DND-41 (cell line): ENCODE results near the gene CABP4.

ENCODE experiments used
- ATAC-seq: fragments of 200-7000 bp; cut with Tn5 transposase; 3 replicates; pipeline ENCODE4 v1.9.1; 2021; ENCODE audit warnings: low read depth; ENCODE audit not compliant: insufficient read depth
- DNase-seq: peaks from one replicate; pipeline ENCODE4 v3.0.0-alpha.2; 2020
- H2AFZ ChIP-seq: 2 replicates; pipeline ENCODE4 v1.6.0; 2012; ENCODE audit warnings: low read depth, low read length
- H3K27ac ChIP-seq: 2 replicates; pipeline ENCODE4 v1.5.1; 2012; ENCODE audit warnings: low read length, inconsistent platforms
- H3K27me3 ChIP-seq: fragments of 200-600 bp; sonication (generic); 2 replicates; pipeline ENCODE4 v1.6.0; 2012; ENCODE audit warnings: low read length, mild to moderate bottlenecking, inconsistent platforms; ENCODE audit not compliant: insufficient read depth, poor library complexity
- H3K36me3 ChIP-seq: 2 replicates; pipeline ENCODE4 v1.5.1; 2012; ENCODE audit warnings: low read length, inconsistent platforms; ENCODE audit not compliant: insufficient read depth
- H3K4me1 ChIP-seq: 2 replicates; pipeline ENCODE4 v1.5.1; 2012; ENCODE audit warnings: mild to moderate bottlenecking, low read length; ENCODE audit not compliant: insufficient read depth
- H3K4me2 ChIP-seq: 2 replicates; pipeline ENCODE4 v1.6.0; 2012; ENCODE audit warnings: mild to moderate bottlenecking, moderate library complexity, low read length, inconsistent platforms; ENCODE audit not compliant: insufficient read depth
- H3K4me3 ChIP-seq, 2 experiments: fragments of 200-600 bp in 1 of 2; shearing (Covaris generic) in 1 of 2; 2 replicates each; pipeline ENCODE4 v1.5.1; 2012 to 2016; ENCODE audit warnings: inconsistent platforms in 2 of 2, low read length in 2 of 2, mild to moderate bottlenecking in 2 of 2, low read depth in 1 of 2, moderate library complexity in 1 of 2
- H3K79me2 ChIP-seq: 2 replicates; pipeline ENCODE4 v1.6.0; 2012; ENCODE audit warnings: low read length, inconsistent platforms; ENCODE audit not compliant: insufficient read depth
- H3K9ac ChIP-seq: 2 replicates; pipeline ENCODE4 v1.6.0; 2012; ENCODE audit warnings: low read depth, mild to moderate bottlenecking, inconsistent platforms, low read length, moderate library complexity
- H3K9me3 ChIP-seq: 2 replicates; pipeline ENCODE4 v1.5.1; 2012; ENCODE audit warnings: low read length, moderate library complexity, mild to moderate bottlenecking, inconsistent platforms; ENCODE audit not compliant: insufficient read depth, severe bottlenecking
- H4K20me1 ChIP-seq: 2 replicates; pipeline ENCODE4 v1.6.0; 2012; ENCODE audit warnings: low read length; ENCODE audit not compliant: insufficient read depth
- CTCF ChIP-seq: IDR thresholded peaks from 2 replicates; pipeline ENCODE4 v1.5.1; 2012; ENCODE audit warnings: borderline replicate concordance, low read length, moderate library complexity, mild to moderate bottlenecking; ENCODE audit not compliant: poor library complexity, severe bottlenecking; ENCODE audit errors: extremely low read depth
- EZH2 ChIP-seq: IDR thresholded peaks from 3 replicates; pipeline ENCODE4 v1.6.1; 2012; ENCODE audit warnings: borderline replicate concordance, low read depth, mild to moderate bottlenecking, moderate library complexity, low read length, inconsistent platforms; ENCODE audit not compliant: severe bottlenecking

The CABP4 gene

GRCh38 chr11:67502328-67502979 is 47.3 kb downstream of the CABP4 start:
- no peaks in the 10 kb centered on the region for H3K27me3 ChIP-seq
- H3K79me2 ChIP-seq = peaks cover 45% of the 10 kb centered on the region
- no peak overlapping the region for H3K27ac ChIP-seq
- ATAC-seq (no peak), DNase-seq (no peak)
- H3K4me3 ChIP-seq = no peak overlapping the region
- TF ChIP-seq EZH2 (no peak), CTCF (no peak)
- H3K4me1 ChIP-seq = peaks cover 35% of the 10 kb centered on the region
- H3K4me2 ChIP-seq = no peak overlapping the region
- H3K9me3 ChIP-seq = no peaks in the 10 kb centered on the region
- H4K20me1 ChIP-seq = peaks cover 36% of the 10 kb centered on the region
- peaks cover 66% of the 10 kb centered on the region for H3K36me3 ChIP-seq
- H3K9ac ChIP-seq = no peak overlapping the region
- H2AFZ ChIP-seq = no peak overlapping the region

GRCh38 chr11:67503119-67504004 is 48.2 kb downstream of the CABP4 start:
- Histone ChIP-seq H3K4me1 (peaks cover 39% of the 10 kb centered on the region), H3K4me3 (peak overlapping the region in 1 of 2 experiments; percentile 85; a peak in 3 of 4 replicates), H3K27ac (no peak overlapping the region), H4K20me1 (peaks cover 40% of the 10 kb centered on the region), H3K9ac (peak overlapping the region; percentile 79), H3K4me2 (peak overlapping the region; percentile 95), H3K79me2 (peaks cover 51% of the 10 kb centered on the region), H3K36me3 (peaks cover 61% of the 10 kb centered on the region), H2AFZ (no peak overlapping the region), H3K27me3 (no peaks in the 10 kb centered on the region), H3K9me3 (no peaks in the 10 kb centered on the region)
- TF ChIP-seq EZH2 = no peak
- no peak for TF ChIP-seq CTCF
- no peak for DNase-seq
- ATAC-seq = no peak

- peaks cover 40% of the 10 kb centered on the region for H4K20me1 ChIP-seq
- no peak for TF ChIP-seq CTCF
- no peak for TF ChIP-seq EZH2
Observed at GRCh38 chr11:67504005-67504949, 49.1 kb downstream of the CABP4 start.

More at GRCh38 chr11:67504005-67504949, 49.1 kb downstream of the CABP4 start:
- Histone ChIP-seq H3K4me2 (peak overlapping the region; percentile 95), H3K27me3 (no peaks in the 10 kb centered on the region), H3K9ac (peak overlapping the region; percentile 79), H3K36me3 (peaks cover 51% of the 10 kb centered on the region), H3K27ac (peak overlapping the region; percentile 69), H3K79me2 (peaks cover 51% of the 10 kb centered on the region), H3K9me3 (no peaks in the 10 kb centered on the region), H3K4me3 (peak overlapping the region; percentile 42 to 85), H2AFZ (peak overlapping the region; percentile 61; the same call in 1 of the 2 replicates), H3K4me1 (peaks cover 47% of the 10 kb centered on the region)
- ATAC-seq (no peak), DNase-seq (peak; percentile 40)
